GM03348 (cell line): Measurements from ENCODE around the gene MIA.
"Not testable (repeated sequence)": the region's sequence is repeated elsewhere in the genome, so short reads cannot be mapped to it uniquely, and the experiment has no call there.

ENCODE experiments used
- DNase-seq: peaks from one replicate; pipeline ENCODE4 v3.0.0; 2012; ENCODE audit warnings: low spot score

Gene MIA

DNA sequence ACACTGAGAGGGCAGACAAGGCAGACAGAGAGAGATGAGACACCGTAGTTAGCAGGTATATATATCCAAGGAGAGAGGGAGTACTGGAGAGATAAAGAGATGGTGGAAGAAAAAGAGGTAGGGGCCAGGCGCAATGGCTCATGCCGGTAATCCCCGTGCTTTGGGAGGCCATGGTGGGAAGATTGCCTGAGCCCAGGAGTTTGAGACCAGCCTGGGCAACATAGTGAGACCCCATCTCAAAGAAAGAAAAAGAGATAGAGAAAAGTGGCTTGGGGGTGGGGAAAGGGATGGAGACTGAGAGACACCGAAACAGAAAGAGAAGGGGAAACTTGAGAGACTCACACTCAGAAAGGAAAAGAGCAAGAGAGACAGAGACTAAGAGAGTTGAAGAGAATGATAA lies 5.3 kb downstream of the MIA start:
- no peak for DNase-seq

DNA sequence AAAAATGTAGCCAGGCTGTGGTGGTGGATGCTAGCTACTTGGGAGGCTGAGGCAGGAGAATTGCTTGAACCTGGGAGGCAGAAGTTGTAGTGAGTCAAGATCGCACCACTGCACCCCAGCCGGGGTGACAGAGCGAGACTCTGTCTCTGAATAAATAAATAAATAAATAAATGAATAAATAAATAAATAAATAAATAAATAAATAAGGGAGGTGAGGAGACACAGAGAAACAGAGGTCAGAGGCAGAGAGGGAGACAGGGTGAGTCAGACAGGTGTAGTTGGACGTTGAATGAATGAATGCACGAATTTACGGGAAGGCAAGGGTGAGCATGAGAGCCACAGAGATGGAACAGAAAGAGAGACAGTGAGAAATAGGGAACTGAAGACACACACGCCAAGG lies 5.8 kb downstream of the MIA start:
- no peak for DNase-seq

DNA sequence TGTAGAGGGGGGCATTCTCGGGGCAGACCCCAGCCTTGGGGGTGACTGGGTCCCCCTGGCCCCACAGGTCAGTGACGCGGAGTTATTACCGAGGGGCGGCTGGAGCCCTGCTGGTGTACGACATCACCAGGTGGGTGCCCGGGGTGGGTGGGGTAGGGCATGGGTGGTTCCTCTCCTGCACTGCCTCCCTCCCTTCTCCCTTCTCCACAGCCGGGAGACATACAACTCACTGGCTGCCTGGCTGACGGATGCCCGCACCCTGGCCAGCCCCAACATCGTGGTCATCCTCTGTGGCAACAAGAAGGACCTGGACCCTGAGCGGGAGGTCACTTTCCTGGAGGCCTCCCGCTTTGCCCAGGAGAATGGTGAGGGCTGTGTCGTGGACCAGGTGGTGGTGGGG lies 8.4 kb downstream of the MIA start:
- DNase-seq: no peak

DNA sequence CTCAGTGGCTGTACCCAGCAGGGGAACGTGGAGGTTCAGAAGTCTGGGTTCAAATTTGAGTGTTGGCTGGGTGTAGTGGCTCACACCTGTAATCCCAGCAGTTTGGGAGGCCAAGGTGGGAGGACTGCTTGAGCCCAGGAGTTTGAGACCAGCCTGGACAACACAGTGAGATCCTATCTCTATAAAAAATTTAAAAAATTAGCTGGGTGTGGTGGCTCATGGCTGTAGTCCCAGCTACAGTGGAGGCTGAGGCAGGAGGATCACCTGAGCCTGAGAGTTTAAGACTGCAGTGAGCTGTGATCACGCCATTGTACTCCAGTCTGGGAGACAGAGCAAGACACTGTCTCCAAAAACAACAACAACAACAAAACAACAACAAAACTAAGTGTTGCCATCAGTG lies 8.8 kb downstream of the MIA start:
- DNase-seq: not testable (repeated sequence)

DNA sequence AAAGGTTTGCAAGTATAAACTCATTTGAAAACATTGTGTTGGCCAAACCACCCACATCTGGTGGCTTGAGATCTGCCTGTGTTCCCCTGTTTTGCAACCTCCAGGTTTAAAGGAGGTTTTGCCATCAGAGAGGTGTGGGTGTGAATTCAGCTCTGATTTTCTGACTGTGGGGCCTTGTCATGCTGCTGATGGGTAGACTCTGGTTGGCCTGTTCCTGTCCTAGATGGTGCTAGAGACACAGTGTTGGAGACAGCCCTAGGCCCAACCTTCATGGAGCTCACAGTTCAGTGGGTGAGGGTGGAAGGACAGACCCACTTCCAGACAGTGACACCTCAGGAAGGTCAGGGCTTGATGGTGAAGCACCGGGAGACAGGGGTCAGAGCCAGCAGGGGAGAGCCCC lies 10.2 kb downstream of the MIA start:
- DNase-seq: no peak

DNA sequence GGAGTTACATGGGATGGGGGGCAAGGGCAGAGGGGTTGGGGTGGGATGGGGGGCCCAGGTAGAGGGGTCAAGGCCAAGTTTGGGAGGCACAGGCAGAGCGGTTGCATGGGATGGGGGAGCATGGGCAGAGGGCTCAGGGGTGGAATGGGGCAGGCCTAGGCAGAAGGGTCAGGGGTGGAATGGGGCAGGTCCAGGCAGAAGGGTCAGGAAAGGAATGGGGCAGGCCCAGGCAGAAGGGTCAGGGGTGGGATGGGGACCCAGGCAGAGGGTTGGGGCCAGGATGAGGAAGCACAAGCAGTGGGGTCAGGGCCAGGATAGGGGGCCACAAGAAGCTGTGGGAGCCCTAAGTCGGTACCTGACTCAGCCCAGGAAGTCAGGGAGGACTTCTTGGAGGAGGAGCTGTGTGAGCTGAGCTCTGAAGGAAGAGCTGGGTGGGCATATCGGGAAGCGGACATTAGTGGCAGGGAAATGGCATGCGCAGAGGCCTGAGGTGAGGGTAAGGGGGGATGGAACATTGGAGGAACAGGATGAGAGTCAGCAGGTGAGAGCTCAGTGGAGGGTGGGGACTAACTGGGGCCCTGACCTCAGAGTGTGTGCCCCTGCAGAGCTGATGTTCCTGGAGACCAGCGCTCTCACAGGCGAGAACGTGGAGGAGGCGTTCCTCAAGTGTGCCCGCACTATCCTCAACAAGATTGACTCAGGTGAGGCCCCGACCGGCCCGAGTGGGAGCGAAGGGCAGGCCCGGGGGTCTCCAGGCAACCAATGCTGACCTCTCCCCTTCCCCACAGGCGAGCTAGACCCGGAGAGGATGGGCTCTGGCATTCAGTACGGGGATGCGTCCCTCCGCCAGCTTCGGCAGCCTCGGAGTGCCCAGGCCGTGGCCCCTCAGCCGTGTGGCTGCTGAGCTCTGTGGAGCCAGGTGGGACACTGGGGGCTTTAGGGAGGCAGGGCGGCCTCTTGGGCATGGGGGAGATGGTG lies 11.0 kb downstream of the MIA start:
- DNase-seq: no peak

DNA sequence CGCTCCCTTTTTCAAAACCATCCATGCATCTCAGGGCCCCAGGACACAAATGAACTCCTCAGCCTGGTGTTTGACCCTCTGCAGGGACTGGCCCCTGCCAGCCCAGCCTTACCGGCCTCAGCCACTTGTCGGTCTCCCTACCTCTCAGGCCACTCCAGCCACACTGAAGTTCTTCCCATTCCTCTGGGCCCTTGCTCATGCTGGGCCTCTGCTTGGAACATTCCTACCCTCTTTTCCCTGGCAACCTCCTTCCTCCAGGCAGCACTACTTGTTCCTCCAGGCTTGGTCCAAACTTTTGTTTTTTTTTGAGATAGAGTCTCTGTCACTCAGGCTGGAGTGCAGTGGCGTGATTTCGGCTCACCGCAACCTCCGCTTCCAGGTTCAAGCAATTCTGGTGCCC lies 16.0 kb downstream of the MIA start:
- no peak for DNase-seq

DNA sequence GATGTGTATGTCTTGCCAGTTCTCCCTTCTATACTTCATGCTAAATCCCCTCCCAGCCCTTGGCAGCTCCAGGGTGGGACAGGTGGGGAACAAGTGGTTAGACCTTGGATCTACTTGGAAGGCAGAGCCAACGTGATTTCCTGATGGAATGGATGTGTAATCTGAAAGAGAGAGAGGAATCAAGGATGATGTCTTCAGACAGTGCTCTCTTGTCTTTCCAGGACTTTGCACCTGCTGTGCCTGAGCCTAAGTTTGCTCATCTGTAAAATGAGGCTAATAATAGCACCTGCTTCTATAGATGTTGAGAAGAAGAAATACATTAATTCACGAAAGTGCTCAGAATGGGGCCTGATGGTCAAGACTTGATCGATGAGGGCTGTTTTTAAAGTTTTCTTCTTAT lies 16.7 kb downstream of the MIA start:
- DNase-seq: no peak

DNA sequence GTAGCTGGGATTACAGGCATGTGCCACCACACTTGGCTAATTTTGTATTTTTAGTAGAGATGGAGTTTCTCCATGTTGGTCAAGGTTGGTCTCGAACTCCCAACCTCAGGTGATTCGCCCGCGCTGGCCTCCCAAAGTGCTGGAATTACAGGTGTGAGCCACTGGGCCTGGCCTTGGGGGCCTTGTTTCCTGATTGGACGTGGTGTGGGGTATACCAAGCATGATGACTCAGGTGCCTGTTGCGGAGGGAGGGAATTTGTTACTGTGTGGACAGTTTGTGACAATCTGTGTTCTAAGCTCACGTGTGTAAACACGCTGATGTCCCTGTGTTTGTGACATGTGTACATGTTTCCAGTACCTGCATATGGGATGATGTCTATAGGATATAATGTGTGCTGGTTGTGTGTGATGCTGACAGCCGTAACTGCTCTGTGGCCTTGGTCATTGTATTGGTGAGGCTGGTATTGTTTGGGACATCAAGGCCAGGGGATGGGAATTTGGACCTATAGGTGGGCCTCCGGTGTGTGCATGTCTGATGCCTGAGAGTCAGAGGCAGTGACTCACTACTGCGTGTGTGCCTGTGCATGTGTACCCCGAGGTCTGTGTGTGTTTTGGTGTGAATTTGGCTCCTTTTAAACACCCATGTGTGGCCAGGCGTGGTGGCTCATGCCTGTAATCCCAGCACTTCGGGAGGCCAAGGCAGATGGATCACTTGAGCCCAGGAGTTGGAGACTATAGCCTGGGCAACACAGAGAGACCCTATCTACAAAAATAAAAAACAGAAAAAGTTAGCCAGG lies 22.0 kb downstream of the MIA start:
- DNase-seq: no peak

DNA sequence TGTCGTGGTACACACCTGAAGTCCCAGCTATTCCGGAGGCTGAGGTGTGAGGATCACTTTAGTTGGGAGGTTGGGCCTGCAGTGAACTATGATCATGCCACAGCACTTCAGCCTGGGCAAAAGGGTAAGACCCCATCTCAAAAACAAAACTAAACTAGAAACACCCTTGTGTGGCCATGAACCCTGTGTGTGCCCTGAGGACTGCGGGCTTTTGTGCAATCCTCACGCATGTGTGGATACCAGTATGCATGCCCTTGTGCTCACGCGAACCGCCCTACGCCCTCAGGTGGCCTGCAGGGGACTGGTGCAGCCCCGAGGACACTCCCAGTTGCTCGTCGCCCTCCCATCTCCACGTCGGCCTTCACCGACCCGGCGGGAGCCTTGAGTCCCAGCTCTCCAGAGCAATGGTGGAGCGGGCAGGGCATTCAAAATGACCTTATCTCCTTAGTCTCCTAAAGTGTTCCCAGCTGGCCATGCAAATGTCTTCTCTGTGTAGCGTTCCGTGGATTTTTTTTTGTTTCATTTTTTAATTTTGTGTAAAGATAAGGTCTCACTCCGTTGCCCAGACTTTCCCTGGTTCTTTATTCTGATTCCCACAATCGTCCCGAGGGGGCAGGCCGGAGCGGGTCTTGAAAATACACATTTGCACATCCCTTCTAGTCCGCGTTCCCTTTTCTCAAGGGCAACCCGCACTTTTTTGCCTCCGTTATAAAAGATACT lies 22.8 kb downstream of the MIA start:
- DNase-seq: peak; percentile 70

DNA sequence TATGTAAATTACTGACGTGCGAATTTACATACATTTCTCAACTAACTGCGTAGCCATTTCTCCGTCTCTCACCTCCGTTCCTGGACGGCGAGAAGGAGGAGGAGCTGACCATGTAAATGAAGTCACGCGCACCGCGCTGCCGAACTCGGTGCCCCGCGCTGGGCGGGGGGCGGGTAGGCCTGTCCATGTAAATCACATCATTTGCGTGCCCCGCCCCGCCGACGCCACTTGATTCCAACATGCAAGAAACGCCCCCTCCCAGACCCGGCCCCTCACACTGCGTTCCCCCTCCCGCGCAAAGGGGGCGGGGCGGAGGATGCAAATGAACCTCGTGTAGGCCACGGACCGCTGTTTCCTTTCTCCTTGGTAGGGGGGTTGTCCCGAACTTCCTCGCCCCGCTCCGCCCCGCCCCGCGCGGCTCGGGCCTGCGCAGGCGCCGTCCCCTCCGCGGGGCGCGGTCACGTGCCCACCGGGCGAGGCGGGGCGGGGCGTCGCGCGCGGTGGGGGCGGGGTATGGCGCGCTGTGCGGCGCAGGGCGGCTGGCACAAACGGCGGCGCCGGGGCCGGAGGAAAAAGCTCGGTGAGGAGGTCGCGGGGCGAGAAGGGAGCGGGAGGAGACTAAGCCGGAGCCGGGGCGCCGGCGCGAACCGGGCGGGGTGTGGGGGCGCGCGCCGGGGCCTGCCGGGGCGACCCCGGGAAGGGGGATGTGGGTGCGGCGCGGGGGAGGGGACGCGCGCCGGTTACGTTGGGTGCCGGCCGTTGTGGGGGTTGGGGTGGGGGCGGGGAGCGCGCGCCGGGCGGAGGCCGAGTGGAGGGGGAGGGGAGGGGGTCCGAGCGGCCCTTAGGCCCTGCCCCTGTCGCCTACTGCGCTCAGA lies 23.6 kb downstream of the MIA start, which contains the start of gene EGLN2:
EGLN2 (plus strand) TSS at position 509 of the 875 bp plus-strand sequence. CDS start 1,382 bp downstream, outside the sequence.
- peak; percentile 98 for DNase-seq

DNA sequence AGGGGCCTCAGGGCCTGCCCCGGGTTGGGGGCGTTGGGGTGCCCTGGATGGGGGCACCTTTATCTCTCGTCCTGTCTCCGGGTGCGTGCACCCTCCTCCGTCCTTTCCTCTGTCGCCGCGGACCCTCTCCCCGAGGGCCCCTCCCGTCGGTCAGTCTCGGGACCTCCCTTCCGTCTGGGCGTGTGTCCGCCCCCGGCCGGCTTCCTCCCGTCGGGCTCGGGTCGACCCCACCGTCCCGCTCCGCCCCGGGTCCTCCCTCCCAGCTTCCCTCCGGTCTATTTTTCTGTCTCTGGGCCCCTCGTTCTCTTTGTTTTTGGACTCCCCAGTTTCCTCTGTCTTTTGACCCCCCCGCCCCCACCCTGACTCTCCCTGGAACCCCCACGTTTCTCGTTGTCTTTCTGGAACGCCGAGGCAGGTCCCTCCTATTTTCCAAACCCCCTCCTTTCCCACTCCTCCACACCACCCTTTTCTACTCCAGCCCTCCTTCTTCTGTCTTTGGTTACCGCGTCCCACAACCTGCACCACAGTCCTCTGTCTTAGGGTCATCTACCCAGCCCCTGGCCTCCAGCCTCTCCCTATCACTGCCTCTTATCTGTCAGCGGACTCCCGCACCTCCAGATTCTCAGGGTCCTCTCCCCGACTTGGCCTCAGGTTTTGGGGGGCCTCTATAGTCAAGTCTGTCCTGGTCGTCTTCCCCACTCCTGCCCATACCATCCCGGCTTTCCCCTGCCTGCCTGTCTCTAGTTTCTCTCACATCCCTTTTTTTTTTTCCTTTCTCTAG lies 24.4 kb downstream of the MIA start:
- peak; percentile 70 for DNase-seq

DNA sequence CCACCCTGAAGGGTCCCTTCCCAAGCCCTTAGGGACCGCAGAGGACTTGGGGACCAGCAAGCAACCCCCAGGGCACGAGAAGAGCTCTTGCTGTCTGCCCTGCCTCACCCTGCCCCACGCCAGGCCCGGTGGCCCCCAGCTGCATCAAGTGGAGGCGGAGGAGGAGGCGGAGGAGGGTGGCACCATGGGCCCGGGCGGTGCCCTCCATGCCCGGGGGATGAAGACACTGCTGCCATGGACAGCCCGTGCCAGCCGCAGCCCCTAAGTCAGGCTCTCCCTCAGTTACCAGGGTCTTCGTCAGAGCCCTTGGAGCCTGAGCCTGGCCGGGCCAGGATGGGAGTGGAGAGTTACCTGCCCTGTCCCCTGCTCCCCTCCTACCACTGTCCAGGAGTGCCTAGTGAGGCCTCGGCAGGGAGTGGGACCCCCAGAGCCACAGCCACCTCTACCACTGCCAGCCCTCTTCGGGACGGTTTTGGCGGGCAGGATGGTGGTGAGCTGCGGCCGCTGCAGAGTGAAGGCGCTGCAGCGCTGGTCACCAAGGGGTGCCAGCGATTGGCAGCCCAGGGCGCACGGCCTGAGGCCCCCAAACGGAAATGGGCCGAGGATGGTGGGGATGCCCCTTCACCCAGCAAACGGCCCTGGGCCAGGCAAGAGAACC lies 25.1 kb downstream of the MIA start:
- DNase-seq: no peak

DNA sequence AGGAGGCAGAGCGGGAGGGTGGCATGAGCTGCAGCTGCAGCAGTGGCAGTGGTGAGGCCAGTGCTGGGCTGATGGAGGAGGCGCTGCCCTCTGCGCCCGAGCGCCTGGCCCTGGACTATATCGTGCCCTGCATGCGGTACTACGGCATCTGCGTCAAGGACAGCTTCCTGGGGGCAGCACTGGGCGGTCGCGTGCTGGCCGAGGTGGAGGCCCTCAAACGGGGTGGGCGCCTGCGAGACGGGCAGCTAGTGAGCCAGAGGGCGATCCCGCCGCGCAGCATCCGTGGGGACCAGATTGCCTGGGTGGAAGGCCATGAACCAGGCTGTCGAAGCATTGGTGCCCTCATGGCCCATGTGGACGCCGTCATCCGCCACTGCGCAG lies 25.7 kb downstream of the MIA start:
- DNase-seq: no peak

DNA sequence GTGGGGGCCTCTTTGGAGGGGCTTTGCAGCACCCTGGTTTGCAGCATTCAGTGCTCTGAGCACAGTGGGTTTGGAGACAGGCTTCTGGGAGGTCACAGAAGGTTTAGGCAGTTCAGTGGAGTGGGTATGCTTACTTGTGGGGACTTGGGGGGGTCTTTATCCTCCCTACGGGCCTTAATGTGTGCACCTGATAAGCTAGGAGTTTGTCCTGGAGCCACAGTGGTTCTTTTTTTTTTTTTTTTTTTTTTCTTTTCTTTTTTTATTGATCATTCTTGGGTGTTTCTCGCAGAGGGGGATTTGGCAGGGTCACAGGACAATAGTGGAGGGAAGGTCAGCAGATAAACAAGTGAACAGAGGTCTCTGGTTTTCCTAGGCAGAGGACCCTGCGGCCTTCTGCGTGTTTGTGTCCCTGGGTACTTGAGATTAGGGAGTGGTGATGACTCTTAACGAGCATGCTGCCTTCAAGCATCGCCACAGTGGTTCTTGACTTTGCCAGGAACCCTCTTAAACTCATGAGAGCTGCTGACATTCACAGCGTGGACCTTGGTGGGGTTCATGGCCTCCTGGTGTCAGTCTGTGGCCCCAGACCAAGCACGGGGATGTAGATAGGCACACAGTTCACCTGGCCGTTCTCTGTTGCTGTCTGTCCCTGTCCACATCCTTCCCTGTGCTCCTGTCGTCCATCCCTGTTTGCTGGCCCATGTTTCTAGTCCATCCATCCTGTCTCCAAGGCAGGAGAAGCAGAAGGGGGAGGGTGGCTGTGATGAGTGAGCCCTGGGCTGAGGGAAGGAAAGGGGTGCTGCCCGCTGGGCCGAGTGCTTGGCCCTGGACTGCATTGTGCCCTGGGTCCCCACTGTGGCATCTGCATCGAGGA lies 26.3 kb downstream of the MIA start:
- no peak for DNase-seq

DNA sequence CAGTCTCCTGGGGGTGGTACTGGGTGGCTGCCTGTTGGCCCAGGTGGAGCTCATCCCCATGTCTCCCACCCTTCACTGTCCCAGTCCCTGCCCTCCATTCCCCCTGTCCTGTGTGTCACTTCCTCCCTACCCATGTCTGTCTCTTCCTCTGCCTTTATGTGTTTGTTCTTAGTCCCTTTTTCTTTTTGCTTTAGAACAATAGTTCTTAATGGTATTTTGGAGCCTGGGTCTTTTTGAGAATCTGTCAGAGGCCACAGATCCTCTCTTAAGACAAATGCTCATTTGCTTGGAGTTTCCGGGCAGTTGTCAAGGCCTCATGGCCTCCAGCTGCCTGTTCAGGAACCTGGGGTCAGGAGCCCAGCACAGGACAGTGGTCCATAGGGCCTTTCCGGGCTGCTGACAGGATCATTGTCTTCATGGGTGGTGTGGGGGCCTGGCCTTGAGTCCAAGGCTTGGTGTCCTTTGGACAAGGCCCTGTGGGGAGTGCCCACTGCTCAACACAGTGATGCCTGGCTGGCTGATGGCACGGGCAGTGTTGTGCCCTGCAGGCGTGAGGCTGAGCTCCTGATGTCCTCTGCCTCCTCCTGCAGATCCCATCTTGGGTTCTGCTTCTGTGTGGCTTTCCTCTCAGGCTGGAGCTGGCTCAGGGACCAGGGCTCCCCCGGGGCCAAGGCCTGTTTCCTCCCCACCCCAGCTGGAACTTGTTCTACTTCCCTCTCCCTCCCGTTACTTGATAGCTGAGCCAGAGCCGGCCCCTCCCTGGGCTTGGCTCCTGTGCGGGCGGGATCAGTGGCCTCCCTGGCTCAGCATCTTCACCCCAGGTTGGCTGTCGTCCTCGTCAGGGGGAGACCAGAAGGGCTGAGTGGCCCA lies 27.2 kb downstream of the MIA start:
- peak; percentile 32 for DNase-seq

DNA sequence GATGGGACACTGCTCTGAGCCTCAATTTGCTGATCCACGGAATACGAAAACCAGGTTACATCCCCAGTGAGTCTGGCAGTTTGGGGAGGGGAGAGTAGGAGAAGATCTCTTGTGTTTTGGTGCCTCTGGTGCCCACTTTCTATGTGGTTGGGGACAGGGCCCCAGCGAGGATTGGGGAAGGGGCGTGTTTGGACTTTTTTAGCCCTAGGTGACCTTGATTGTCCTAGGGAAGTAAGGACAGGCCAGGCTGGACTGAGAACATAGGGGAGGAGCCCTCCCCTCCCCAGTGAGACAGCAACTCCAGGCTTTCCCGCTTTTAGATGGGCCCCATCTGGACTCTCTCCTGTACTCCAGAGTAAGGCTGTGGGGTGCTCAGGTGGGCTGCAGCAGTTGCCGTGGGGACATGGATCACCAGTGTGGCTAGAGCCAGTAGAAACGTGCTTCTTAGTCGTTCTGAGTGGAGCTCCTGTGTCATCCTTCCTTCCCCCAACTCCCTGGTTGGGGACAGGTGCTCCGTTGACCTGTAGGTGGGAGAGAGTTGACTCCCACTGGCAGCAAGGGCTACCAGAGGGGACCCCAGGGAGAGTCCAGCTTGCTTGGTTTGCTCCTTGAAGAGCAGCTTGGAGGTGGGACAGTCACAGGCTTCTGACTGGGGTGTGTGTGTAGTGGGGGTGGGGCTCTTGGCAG lies 28.0 kb downstream of the MIA start:
- no peak for DNase-seq
